Nephron (organoid): ENCODE data around the gene SPEM1.
A peak's percentile ranks its signal among the peaks of the same experiment; 100 is the strongest.

ENCODE experiments used
- H3K27ac Mint-ChIP-seq, 3 experiments: 2 replicates each; pipeline ENCODE4 v1.8.0; 2020; ENCODE audit warnings: mixed read lengths in 3 of 3, mild to moderate bottlenecking in 2 of 3, moderate library complexity in 1 of 3
- H3K27me3 Mint-ChIP-seq: 2 replicates; pipeline ENCODE4 v1.8.0; 2021; ENCODE audit warnings: low read depth, mild to moderate bottlenecking, moderate library complexity, mixed read lengths
- H3K36me3 Mint-ChIP-seq: 2 replicates; pipeline ENCODE4 v1.8.0; 2020; ENCODE audit warnings: low read depth, mixed read lengths
- H3K4me1 Mint-ChIP-seq: 2 replicates; pipeline ENCODE4 v1.8.0; 2020; ENCODE audit warnings: mixed read lengths
- H3K4me3 Mint-ChIP-seq, 3 experiments: 2 replicates each; pipeline ENCODE4 v1.8.0; 2020; ENCODE audit warnings: mild to moderate bottlenecking in 3 of 3, mixed read lengths in 3 of 3, moderate library complexity in 2 of 3
- H3K9me3 Mint-ChIP-seq: 2 replicates; pipeline ENCODE4 v1.8.0; 2020; ENCODE audit warnings: mixed read lengths
- CTCF ChIP-seq, 3 experiments: fragments of 200-600 bp; sonication (generic); IDR thresholded peaks; one replicate each; pipeline ENCODE4 v1.5.0; 2021; ENCODE audit warnings: antibody characterized with exemption in 3 of 3; ENCODE audit not compliant: unreplicated experiment in 3 of 3

SPEM1 gene

GRCh38 chr17:7438656-7439460 is 18.7 kb downstream of the SPEM1 start:
- Mint-ChIP-seq H3K9me3 (no peaks in the 10 kb centered on the region), H3K27ac (peak overlapping the region; percentile 82 to 90 (median 84)), H3K36me3 (no peaks in the 10 kb centered on the region), H3K4me3 (peak overlapping the region; percentile 87 to 92 (median 91)), H3K27me3 (peaks cover 22% of the 10 kb centered on the region), H3K4me1 (peaks cover 59% of the 10 kb centered on the region)
- TF ChIP-seq CTCF (IDR thresholded peaks at IDR 0.05; ENCODE audit: unreplicated experiment in 3 of 3): no peak

- H3K4me1 Mint-ChIP-seq: peaks cover 66% of the 10 kb centered on the region
These were observed 19.5 kb downstream of the SPEM1 start, which contains the start of gene FGF11 for GRCh38 chr17:7439462-7440112. Gene FGF11, plus strand, starts transcription at chr17:7439512. Its CDS starts 109 bp downstream, at chr17:7439621.

GRCh38 chr17:7440113-7440833 is 20.1 kb downstream of the SPEM1 start:
- peaks cover 19% of the 10 kb centered on the region for H3K27me3 Mint-ChIP-seq
- H3K4me1 Mint-ChIP-seq: peaks cover 65% of the 10 kb centered on the region
- H3K36me3 Mint-ChIP-seq: no peaks in the 10 kb centered on the region
- TF ChIP-seq CTCF (IDR thresholded peaks at IDR 0.05; ENCODE audit: unreplicated experiment in 3 of 3): no peak
- peak overlapping the region; percentile 97 to 99 (median 99) for H3K27ac Mint-ChIP-seq
- no peaks in the 10 kb centered on the region for H3K9me3 Mint-ChIP-seq
- peak overlapping the region; percentile 97 to 99 (median 98) for H3K4me3 Mint-ChIP-seq

More at GRCh38 chr17:7439462-7440112, 19.5 kb downstream of the SPEM1 start, which contains the start of gene FGF11:
- peaks cover 22% of the 10 kb centered on the region for H3K27me3 Mint-ChIP-seq
- no peaks in the 10 kb centered on the region for H3K36me3 Mint-ChIP-seq
- H3K27ac Mint-ChIP-seq: peak within 1 kb of the TSS; percentile 97 to 99 (median 99)
- H3K4me3 Mint-ChIP-seq: peak within 1 kb of the TSS; percentile 97 to 99 (median 98)
- no peak for TF ChIP-seq CTCF (IDR thresholded peaks at IDR 0.05; ENCODE audit: unreplicated experiment in 3 of 3)
- no peaks in the 10 kb centered on the region for H3K9me3 Mint-ChIP-seq

- peaks cover 20% of the 10 kb centered on the region for H3K27me3 Mint-ChIP-seq
- peak in 2 of 3 experiments; percentile 22 to 26 for TF ChIP-seq CTCF (IDR thresholded peaks at IDR 0.05; ENCODE audit: unreplicated experiment in 3 of 3)
These were observed 20.7 kb downstream of the SPEM1 start for GRCh38 chr17:7440834-7441195.

GRCh38 chr17:7441266-7441665 is 21.1 kb downstream of the SPEM1 start:
- Mint-ChIP-seq H3K27me3 (peaks cover 16% of the 10 kb centered on the region), H3K36me3 (no peaks in the 10 kb centered on the region), H3K4me1 (peaks cover 71% of the 10 kb centered on the region), H3K9me3 (no peaks in the 10 kb centered on the region), H3K4me3 (peak overlapping the region; percentile 97 to 99 (median 98)), H3K27ac (peak overlapping the region; percentile 97 to 99 (median 99))
- no peak for TF ChIP-seq CTCF (IDR thresholded peaks at IDR 0.05; ENCODE audit: unreplicated experiment in 3 of 3)

More at GRCh38 chr17:7440834-7441195, 20.7 kb downstream of the SPEM1 start:
- Mint-ChIP-seq H3K36me3 (no peaks in the 10 kb centered on the region), H3K27ac (peak overlapping the region; percentile 97 to 99 (median 99)), H3K4me1 (peaks cover 67% of the 10 kb centered on the region), H3K4me3 (peak overlapping the region; percentile 97 to 99 (median 98)), H3K9me3 (no peaks in the 10 kb centered on the region)
